ENCODE measurements around the gene PARVA.

- no peak for TF ChIP-seq GATA2 (IDR thresholded peaks at IDR 0.05; ENCODE audit: low read depth, low read length)
- TF ChIP-seq GATA3 (IDR thresholded peaks at IDR 0.05; ENCODE audit: low read depth, low read length) = no peak
These were observed 147.5 kb downstream of the PARVA start for GRCh38 chr11:12524865-12525264.
